ENCODE data around the gene TNC.

The TNC gene

GRCh38 chr9:115050002-115050490 lies 67.9 kb downstream of the TNC start:
- no peak overlapping the region for H3K23ac ChIP-seq (ENCODE audit: low read length)
- H2BK12ac ChIP-seq (ENCODE audit: low read length), result no peak overlapping the region
- H3K79me1 ChIP-seq (ENCODE audit: low read length), result no peaks in the 10 kb centered on the region
- no CpG with 5 or more reads among the region's 5 CpGs for WGBS (ENCODE audit: extremely low coverage, insufficient coverage, insufficient read length)
- no peak overlapping the region for H4K12ac ChIP-seq (ENCODE audit: low read depth, low read length)
- H3K4me3 ChIP-seq (ENCODE audit: low read depth, low read length), result no peak overlapping the region
- H2BK5ac ChIP-seq (ENCODE audit: low read depth, low read length, poor library complexity), result no peak overlapping the region
- DNase-seq, result no peak
- H3K79me2 ChIP-seq (ENCODE audit: control insufficient read depth, insufficient read depth, low read length, poor library complexity), result no peaks in the 10 kb centered on the region
- peaks cover 3 to 7% of the 10 kb centered on the region in 2 experiments for H3K36me3 ChIP-seq (ENCODE audit: control insufficient read depth in 1 of 2, insufficient read depth in 2 of 2, low read length in 2 of 2)
- H4K91ac ChIP-seq (ENCODE audit: low read depth, low read length), result no peak overlapping the region
- H3K4me2 ChIP-seq (ENCODE audit: low read length), result no peak overlapping the region
- H4K8ac ChIP-seq (ENCODE audit: low read depth, low read length), result no peak overlapping the region
- H3K4ac ChIP-seq (ENCODE audit: low read depth, low read length), result no peak overlapping the region
- no peak overlapping the region for H2AFZ ChIP-seq (ENCODE audit: insufficient read depth, low read length, poor library complexity)
- H3K18ac ChIP-seq (ENCODE audit: low read length), result no peak overlapping the region
- no peaks in the 10 kb centered on the region for H3K9me3 ChIP-seq (ENCODE audit: insufficient read depth, low read depth, low read length)
- H3K4me1 ChIP-seq (ENCODE audit: control insufficient read depth in 1 of 2, insufficient read depth in 2 of 2, low read length in 2 of 2), result no peaks in the 10 kb centered on the region
- H3K27me3 ChIP-seq (ENCODE audit: insufficient read depth, low read length), result no peaks in the 10 kb centered on the region
- H2BK120ac ChIP-seq (ENCODE audit: insufficient read depth, low read length, poor library complexity), result no peak overlapping the region
- H2AK5ac ChIP-seq (ENCODE audit: low read length), result no peak overlapping the region
- H3K14ac ChIP-seq (ENCODE audit: low read length), result no peak overlapping the region
- H3K27ac ChIP-seq (ENCODE audit: low read depth, low read length), result no peak overlapping the region
- H3K9ac ChIP-seq (ENCODE audit: low read length), result no peak overlapping the region

GRCh38 chr9:115046824-115047223 lies 71.1 kb downstream of the TNC start:
- H2AFZ ChIP-seq (ENCODE audit: insufficient read depth, low read length, poor library complexity), result no peak overlapping the region
- DNase-seq, result no peak
- peaks cover 6 to 7% of the 10 kb centered on the region in 2 experiments for H3K36me3 ChIP-seq (ENCODE audit: control insufficient read depth in 1 of 2, insufficient read depth in 2 of 2, low read length in 2 of 2)
- no peak overlapping the region for H3K4ac ChIP-seq (ENCODE audit: low read depth, low read length)
- H3K23ac ChIP-seq (ENCODE audit: low read length), result no peak overlapping the region
- H3K79me1 ChIP-seq (ENCODE audit: low read length), result no peaks in the 10 kb centered on the region
- no peak overlapping the region for H4K8ac ChIP-seq (ENCODE audit: low read depth, low read length)
- H2BK120ac ChIP-seq (ENCODE audit: insufficient read depth, low read length, poor library complexity), result no peak overlapping the region
- H3K27ac ChIP-seq (ENCODE audit: low read depth, low read length), result no peak overlapping the region
- H3K9ac ChIP-seq (ENCODE audit: low read length), result no peak overlapping the region
- H3K9me3 ChIP-seq (ENCODE audit: insufficient read depth, low read depth, low read length), result no peaks in the 10 kb centered on the region
- no peak overlapping the region for H3K14ac ChIP-seq (ENCODE audit: low read length)
- H3K4me3 ChIP-seq (ENCODE audit: low read depth, low read length), result no peak overlapping the region
- H2BK5ac ChIP-seq (ENCODE audit: low read depth, low read length, poor library complexity), result no peak overlapping the region
- no peaks in the 10 kb centered on the region for H3K4me1 ChIP-seq (ENCODE audit: control insufficient read depth in 1 of 2, insufficient read depth in 2 of 2, low read length in 2 of 2)
- no peaks in the 10 kb centered on the region for H3K79me2 ChIP-seq (ENCODE audit: control insufficient read depth, insufficient read depth, low read length, poor library complexity)
- H4K91ac ChIP-seq (ENCODE audit: low read depth, low read length), result no peak overlapping the region
- no peak overlapping the region for H4K12ac ChIP-seq (ENCODE audit: low read depth, low read length)
- no peak overlapping the region for H3K4me2 ChIP-seq (ENCODE audit: low read length)
- no peak overlapping the region for H2AK5ac ChIP-seq (ENCODE audit: low read length)
- H3K27me3 ChIP-seq (ENCODE audit: insufficient read depth, low read length), result no peaks in the 10 kb centered on the region
- H2BK12ac ChIP-seq (ENCODE audit: low read length), result no peak overlapping the region
- no CpG with 5 or more reads among the region's 1 CpG for WGBS (ENCODE audit: extremely low coverage, insufficient coverage, insufficient read length)
- H3K18ac ChIP-seq (ENCODE audit: low read length), result no peak overlapping the region

- H3K4me3 ChIP-seq (ENCODE audit: low read depth, low read length), result no peak overlapping the region
- H2AFZ ChIP-seq (ENCODE audit: insufficient read depth, low read length, poor library complexity), result no peak overlapping the region
- H3K36me3 ChIP-seq (ENCODE audit: control insufficient read depth in 1 of 2, insufficient read depth in 2 of 2, low read length in 2 of 2), result peaks cover 6 to 7% of the 10 kb centered on the region in 2 experiments
- no peak overlapping the region for H2BK120ac ChIP-seq (ENCODE audit: insufficient read depth, low read length, poor library complexity)
- no peak for DNase-seq
- no peaks in the 10 kb centered on the region for H3K27me3 ChIP-seq (ENCODE audit: insufficient read depth, low read length)
- no peak overlapping the region for H3K27ac ChIP-seq (ENCODE audit: low read depth, low read length)
- H4K91ac ChIP-seq (ENCODE audit: low read depth, low read length), result no peak overlapping the region
- no peaks in the 10 kb centered on the region for H3K79me1 ChIP-seq (ENCODE audit: low read length)
- no peaks in the 10 kb centered on the region for H3K4me1 ChIP-seq (ENCODE audit: control insufficient read depth in 1 of 2, insufficient read depth in 2 of 2, low read length in 2 of 2)
- H3K14ac ChIP-seq (ENCODE audit: low read length), result no peak overlapping the region
- whole genome bisulfite sequencing (ENCODE audit: extremely low coverage, insufficient coverage, insufficient read length), result no CpG with 5 or more reads among the region's 6 CpGs
- no peak overlapping the region for H3K18ac ChIP-seq (ENCODE audit: low read length)
- no peak overlapping the region for H3K4ac ChIP-seq (ENCODE audit: low read depth, low read length)
- no peak overlapping the region for H2BK12ac ChIP-seq (ENCODE audit: low read length)
- H2AK5ac ChIP-seq (ENCODE audit: low read length), result no peak overlapping the region
- H2BK5ac ChIP-seq (ENCODE audit: low read depth, low read length, poor library complexity), result no peak overlapping the region
- no peak overlapping the region for H3K9ac ChIP-seq (ENCODE audit: low read length)
- H3K23ac ChIP-seq (ENCODE audit: low read length), result no peak overlapping the region
- no peaks in the 10 kb centered on the region for H3K79me2 ChIP-seq (ENCODE audit: control insufficient read depth, insufficient read depth, low read length, poor library complexity)
- H4K12ac ChIP-seq (ENCODE audit: low read depth, low read length), result no peak overlapping the region
- H3K9me3 ChIP-seq (ENCODE audit: insufficient read depth, low read depth, low read length), result no peaks in the 10 kb centered on the region
- H3K4me2 ChIP-seq (ENCODE audit: low read length), result no peak overlapping the region
- H4K8ac ChIP-seq (ENCODE audit: low read depth, low read length), result no peak overlapping the region
These were observed 71.8 kb downstream of the TNC start for GRCh38 chr9:115046199-115046598.

GRCh38 chr9:115043632-115044031 lies 74.3 kb downstream of the TNC start:
- Histone ChIP-seq H2AFZ (ENCODE audit: insufficient read depth, low read length, poor library complexity) (no peak overlapping the region), H3K14ac (ENCODE audit: low read length) (no peak overlapping the region), H4K91ac (ENCODE audit: low read depth, low read length) (no peak overlapping the region), H3K4me3 (ENCODE audit: low read depth, low read length) (no peak overlapping the region), H3K9ac (ENCODE audit: low read length) (no peak overlapping the region), H3K79me1 (ENCODE audit: low read length) (no peaks in the 10 kb centered on the region), H3K9me3 (ENCODE audit: insufficient read depth, low read depth, low read length) (no peaks in the 10 kb centered on the region), H2AK5ac (ENCODE audit: low read length) (no peak overlapping the region), H3K36me3 (ENCODE audit: control insufficient read depth in 1 of 2, insufficient read depth in 2 of 2, low read length in 2 of 2) (peaks cover 15 to 20% of the 10 kb centered on the region in 2 experiments), H3K18ac (ENCODE audit: low read length) (no peak overlapping the region), H2BK5ac (ENCODE audit: low read depth, low read length, poor library complexity) (no peak overlapping the region), H2BK120ac (ENCODE audit: insufficient read depth, low read length, poor library complexity) (no peak overlapping the region), H3K79me2 (ENCODE audit: control insufficient read depth, insufficient read depth, low read length, poor library complexity) (no peaks in the 10 kb centered on the region), H3K4me1 (ENCODE audit: control insufficient read depth in 1 of 2, insufficient read depth in 2 of 2, low read length in 2 of 2) (no peaks in the 10 kb centered on the region), H3K27ac (ENCODE audit: low read depth, low read length) (no peak overlapping the region), H4K8ac (ENCODE audit: low read depth, low read length) (no peak overlapping the region), H3K23ac (ENCODE audit: low read length) (no peak overlapping the region), H2BK12ac (ENCODE audit: low read length) (no peak overlapping the region), H3K4me2 (ENCODE audit: low read length) (no peak overlapping the region), H3K27me3 (ENCODE audit: insufficient read depth, low read length) (no peaks in the 10 kb centered on the region), H4K12ac (ENCODE audit: low read depth, low read length) (no peak overlapping the region), H3K4ac (ENCODE audit: low read depth, low read length) (no peak overlapping the region)
- DNase-seq, result no peak
- WGBS (ENCODE audit: extremely low coverage, insufficient coverage, insufficient read length), result no CpG with 5 or more reads among the region's 3 CpGs

All from trophoblast cell (in vitro differentiated cells and primary cell).